ENCODE measurements around the gene NUDC.
A peak's percentile ranks its signal among the peaks of the same experiment; 100 is the strongest.

NUDC gene

GRCh38 chr1:26950602-26951001, 29.1 kb downstream of the NUDC start:
- DNase-seq (ENCODE audit: low read depth in 1 of 2, low spot score in 1 of 2), result no peak

- DNase-seq (ENCODE audit: low read depth in 1 of 2, low spot score in 1 of 2), result no peak
These were observed 29.7 kb downstream of the NUDC start for GRCh38 chr1:26951216-26951615.

GRCh38 chr1:26951821-26952497, 30.4 kb downstream of the NUDC start:
- no peak for DNase-seq (ENCODE audit: low read depth in 1 of 2, low spot score in 1 of 2)

- no peak for DNase-seq (ENCODE audit: low read depth in 1 of 2, low spot score in 1 of 2)
These were observed 31.8 kb downstream of the NUDC start for GRCh38 chr1:26953374-26953773.

GRCh38 chr1:26956321-26956720, 34.8 kb downstream of the NUDC start:
- DNase-seq (ENCODE audit: low read depth in 1 of 2, low spot score in 1 of 2), result no peak

GRCh38 chr1:26957306-26957705, 35.8 kb downstream of the NUDC start:
- no peak for DNase-seq (ENCODE audit: low read depth in 1 of 2, low spot score in 1 of 2)

GRCh38 chr1:26959270-26959669, 37.7 kb downstream of the NUDC start:
- no peak for DNase-seq (ENCODE audit: low read depth in 1 of 2, low spot score in 1 of 2)

- peak; percentile 28 to 34 for DNase-seq (ENCODE audit: low read depth in 1 of 2, low spot score in 1 of 2)
These were observed 38.4 kb downstream of the NUDC start, which contains the start of gene KDF1 for GRCh38 chr1:26959722-26960624. Gene KDF1 (minus strand): TSS chr1:26960468. CDS start chr1:26952380, 8,088 bp downstream.

GRCh38 chr1:26960625-26960966, 39.1 kb downstream of the NUDC start:
- DNase-seq (ENCODE audit: low read depth in 1 of 2, low spot score in 1 of 2), result no peak

- no peak for DNase-seq (ENCODE audit: low read depth in 1 of 2, low spot score in 1 of 2)
These were observed 40.3 kb downstream of the NUDC start for GRCh38 chr1:26961826-26962225.

- DNase-seq (ENCODE audit: low read depth in 1 of 2, low spot score in 1 of 2), result no peak
These were observed 43.7 kb downstream of the NUDC start for GRCh38 chr1:26965213-26965612.

- no peak for DNase-seq (ENCODE audit: low read depth in 1 of 2, low spot score in 1 of 2)
These were observed 44.1 kb downstream of the NUDC start for GRCh38 chr1:26965628-26966027.

- DNase-seq (ENCODE audit: low read depth in 1 of 2, low spot score in 1 of 2), result no peak
These were observed 49.3 kb downstream of the NUDC start for GRCh38 chr1:26970810-26971209.

GRCh38 chr1:26971590-26971989, 50.0 kb downstream of the NUDC start:
- no peak for DNase-seq (ENCODE audit: low read depth in 1 of 2, low spot score in 1 of 2)

GRCh38 chr1:26972390-26972789, 50.8 kb downstream of the NUDC start:
- DNase-seq (ENCODE audit: low read depth in 1 of 2, low spot score in 1 of 2), result no peak

- no peak for DNase-seq (ENCODE audit: low read depth in 1 of 2, low spot score in 1 of 2)
These were observed 51.3 kb downstream of the NUDC start for GRCh38 chr1:26972821-26973220.

- no peak for DNase-seq (ENCODE audit: low read depth in 1 of 2, low spot score in 1 of 2)
These were observed 55.3 kb downstream of the NUDC start for GRCh38 chr1:26976621-26977510.

GRCh38 chr1:26978901-26979300, 57.4 kb downstream of the NUDC start:
- no peak for DNase-seq (ENCODE audit: low read depth in 1 of 2, low spot score in 1 of 2)

GRCh38 chr1:26981146-26981846, 59.8 kb downstream of the NUDC start:
- no peak for DNase-seq (ENCODE audit: low read depth in 1 of 2, low spot score in 1 of 2)

- no peak for DNase-seq (ENCODE audit: low read depth in 1 of 2, low spot score in 1 of 2)
These were observed 62.3 kb downstream of the NUDC start for GRCh38 chr1:26983863-26984262.

GRCh38 chr1:26984291-26984690, 62.7 kb downstream of the NUDC start:
- DNase-seq (ENCODE audit: low read depth in 1 of 2, low spot score in 1 of 2), result no peak
